Muscle layer of colon (tissue), 2 donors: ENCODE results near the gene HMGXB4.
"Not testable (repeated sequence)": the region's sequence is repeated elsewhere in the genome, so short reads cannot be mapped to it uniquely, and the experiment has no call there.

Source experiments
- H3K27ac ChIP-seq: one replicate; pipeline ENCODE4 v1.7.0; 2013; ENCODE audit warnings: low read depth, mild to moderate bottlenecking, low read length, moderate library complexity
- H3K27me3 ChIP-seq, 2 donors: one replicate each; pipeline ENCODE4 v1.7.0; 2013; ENCODE audit warnings: low read length in 2 of 2, mild to moderate bottlenecking in 2 of 2; ENCODE audit not compliant: insufficient read depth in 2 of 2, control insufficient read depth in 1 of 2
- H3K36me3 ChIP-seq: one replicate; pipeline ENCODE4 v1.7.0; 2013; ENCODE audit warnings: mild to moderate bottlenecking, low read length; ENCODE audit not compliant: insufficient read depth
- H3K4me1 ChIP-seq: one replicate; pipeline ENCODE4 v1.7.0; 2013; ENCODE audit warnings: mild to moderate bottlenecking, low read length; ENCODE audit not compliant: insufficient read depth
- H3K4me3 ChIP-seq, 2 donors: one replicate each; pipeline ENCODE4 v1.7.0; 2013; ENCODE audit warnings: low read length in 2 of 2, low read depth in 1 of 2, mild to moderate bottlenecking in 1 of 2, moderate library complexity in 1 of 2
- H3K9ac ChIP-seq: one replicate; pipeline ENCODE4 v1.7.0; 2013; ENCODE audit warnings: low read length
- H3K9me3 ChIP-seq: one replicate; pipeline ENCODE4 v1.7.0; 2013; ENCODE audit warnings: mild to moderate bottlenecking, low read length
- donor health status: abdominal sarcoma.
- donor health status: Adenocarcinoma of cecum.

Gene HMGXB4

DNA sequence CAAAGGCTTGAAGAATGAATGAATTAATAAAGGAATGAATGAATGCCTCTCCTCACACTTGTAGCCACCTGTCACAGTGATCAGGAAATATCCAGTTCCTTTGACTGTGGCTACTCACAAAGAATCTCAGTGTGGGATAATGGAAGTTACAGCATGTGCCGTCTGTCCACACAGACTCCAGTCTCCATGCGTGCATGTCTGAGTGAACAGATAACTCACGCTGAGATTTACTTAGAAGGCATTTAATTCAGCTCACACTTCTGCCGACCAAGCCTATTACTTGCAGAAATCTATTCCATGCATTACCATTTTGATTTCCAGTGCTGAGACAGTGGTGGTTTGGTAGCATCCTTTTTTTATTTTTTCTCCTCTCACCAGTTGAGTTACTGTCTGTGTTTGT lies 32.3 kb upstream of the HMGXB4 start:
- Histone ChIP-seq H3K27me3 (no peaks in the 10 kb centered on the region), H3K9ac (no peak overlapping the region), H3K9me3 (no peaks in the 10 kb centered on the region), H3K36me3 (no peaks in the 10 kb centered on the region), H3K4me1 (no peaks in the 10 kb centered on the region), H3K4me3 (no peak overlapping the region), H3K27ac (no peak overlapping the region)

DNA sequence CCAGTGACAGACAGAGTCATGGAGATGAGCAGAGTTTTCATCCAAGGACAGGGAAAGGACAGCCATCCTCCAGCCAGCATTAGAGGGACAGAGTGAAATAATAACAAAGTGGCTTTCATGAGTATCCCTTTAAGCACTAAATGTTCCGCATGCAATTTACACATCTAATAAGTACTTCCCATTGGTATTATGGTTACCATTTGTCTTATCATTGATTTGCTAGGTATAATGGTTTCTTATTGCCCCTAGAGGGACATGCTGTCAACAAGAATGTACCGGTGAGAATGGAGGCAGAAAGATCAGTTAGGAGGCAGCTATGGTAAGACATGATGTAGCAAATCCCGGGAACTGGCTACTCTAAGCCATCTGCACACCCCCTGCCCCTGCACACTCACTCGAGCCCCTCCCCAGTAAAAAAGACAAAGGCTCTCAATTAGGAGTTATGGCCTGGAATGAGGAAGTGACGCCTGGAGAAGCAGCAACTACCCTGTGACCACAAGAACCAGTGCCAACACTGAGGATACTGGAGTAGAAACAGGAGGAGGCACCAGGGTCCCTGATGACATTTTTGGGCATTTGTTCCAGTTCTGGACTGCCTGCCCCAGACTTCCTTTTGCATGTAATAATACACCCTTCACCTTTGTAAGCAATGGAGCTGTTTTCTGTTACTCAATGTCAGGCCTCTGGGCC lies 30.2 kb upstream of the HMGXB4 start:
- no peaks in the 10 kb centered on the region for H3K9me3 ChIP-seq

GRCh38 chr22:35229865-35230264 lies 27.4 kb upstream of the HMGXB4 start:
- H3K9ac ChIP-seq = no peak overlapping the region
- H3K4me1 ChIP-seq = no peaks in the 10 kb centered on the region
- no peaks in the 10 kb centered on the region for H3K9me3 ChIP-seq
- H3K36me3 ChIP-seq = no peaks in the 10 kb centered on the region
- no peak overlapping the region for H3K4me3 ChIP-seq
- no peaks in the 10 kb centered on the region for H3K27me3 ChIP-seq
- H3K27ac ChIP-seq = no peak overlapping the region

More for the DNA sequence above, 30.2 kb upstream of the HMGXB4 start:
- H3K4me1 ChIP-seq = no peaks in the 10 kb centered on the region
- H3K36me3 ChIP-seq = no peaks in the 10 kb centered on the region
- H3K9ac ChIP-seq = no peak overlapping the region
- H3K27ac ChIP-seq = no peak overlapping the region
- H3K4me3 ChIP-seq = no peak overlapping the region
- no peaks in the 10 kb centered on the region for H3K27me3 ChIP-seq

DNA sequence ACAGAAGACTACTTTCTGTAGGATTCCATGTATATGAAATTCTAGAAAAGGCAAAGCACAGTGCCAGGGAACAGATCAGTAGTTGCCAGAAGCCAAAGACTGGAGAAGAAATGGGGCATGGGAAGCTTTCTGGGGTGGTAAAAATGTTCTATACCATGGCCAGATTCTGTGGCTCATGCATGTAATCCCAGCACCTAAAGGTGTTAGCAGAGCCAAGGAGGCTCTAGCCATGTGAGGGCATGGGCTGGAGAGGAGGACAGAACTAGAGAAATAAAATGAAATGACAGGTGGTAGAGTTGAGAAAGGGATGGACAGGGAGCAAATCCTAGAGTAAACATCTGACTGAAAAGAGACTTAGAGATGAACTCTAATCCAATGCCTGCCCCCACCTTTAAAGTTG lies 26.9 kb upstream of the HMGXB4 start:
- Histone ChIP-seq H3K9ac (no peak overlapping the region), H3K9me3 (no peaks in the 10 kb centered on the region), H3K4me1 (no peaks in the 10 kb centered on the region), H3K4me3 (no peak overlapping the region), H3K27me3 (no peaks in the 10 kb centered on the region), H3K36me3 (no peaks in the 10 kb centered on the region), H3K27ac (no peak overlapping the region)

DNA sequence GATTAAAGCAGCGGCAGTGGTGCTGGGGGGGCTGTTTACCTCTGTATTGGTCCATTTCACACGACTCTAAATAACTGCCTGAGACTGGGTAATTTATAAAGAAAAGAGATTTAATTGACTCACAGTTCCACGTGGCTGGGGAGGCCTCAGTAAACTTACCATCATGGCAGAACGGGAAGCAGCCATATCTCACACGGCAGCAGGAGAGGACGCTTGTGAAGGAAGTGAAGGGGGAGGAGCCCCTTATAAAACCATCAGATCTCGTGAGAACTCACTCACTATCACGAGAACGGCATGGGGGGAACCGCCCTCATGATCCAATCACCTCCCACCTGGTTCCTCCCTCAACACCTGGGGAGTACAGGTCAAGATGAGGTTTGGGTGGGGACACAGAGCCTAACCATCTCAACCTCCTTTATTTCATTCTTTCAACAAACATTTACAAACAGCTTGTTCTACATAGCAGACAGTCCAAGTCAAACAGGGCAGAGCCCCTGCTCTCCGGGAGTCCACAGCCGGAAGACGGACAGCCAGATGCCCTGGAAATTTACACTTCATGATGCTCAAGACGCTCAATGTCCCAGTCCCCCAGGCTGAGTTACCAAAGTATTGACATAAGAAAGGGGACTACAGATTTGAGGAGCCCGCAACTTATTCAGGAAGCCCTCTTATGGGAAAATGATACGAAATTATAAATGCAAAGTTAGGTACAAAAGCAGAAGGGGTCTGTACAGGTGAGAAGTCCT lies 26.3 kb upstream of the HMGXB4 start:
- Histone ChIP-seq H3K4me3 (no peak overlapping the region), H3K27ac (no peak overlapping the region), H3K4me1 (no peaks in the 10 kb centered on the region), H3K36me3 (no peaks in the 10 kb centered on the region), H3K27me3 (no peaks in the 10 kb centered on the region), H3K9ac (no peak overlapping the region), H3K9me3 (no peaks in the 10 kb centered on the region)

GRCh38 chr22:35231585-35232084 lies 25.7 kb upstream of the HMGXB4 start:
- H3K4me1 ChIP-seq = no peaks in the 10 kb centered on the region
- H3K27ac ChIP-seq = no peak overlapping the region
- H3K4me3 ChIP-seq = no peak overlapping the region
- no peaks in the 10 kb centered on the region for H3K27me3 ChIP-seq
- no peak overlapping the region for H3K9ac ChIP-seq
- no peaks in the 10 kb centered on the region for H3K9me3 ChIP-seq
- H3K36me3 ChIP-seq = no peaks in the 10 kb centered on the region

- not testable (repeated sequence) for H3K4me3 ChIP-seq, H3K36me3 ChIP-seq, H3K9ac ChIP-seq, H3K27ac ChIP-seq, H3K27me3 ChIP-seq, H3K9me3 ChIP-seq, H3K4me1 ChIP-seq
Observed at GRCh38 chr22:35238749-35239148, 18.5 kb upstream of the HMGXB4 start.

GRCh38 chr22:35244507-35244906 lies 12.8 kb upstream of the HMGXB4 start:
- H3K4me1 ChIP-seq, H3K27me3 ChIP-seq, H3K36me3 ChIP-seq, H3K4me3 ChIP-seq, H3K9me3 ChIP-seq, H3K27ac ChIP-seq, H3K9ac ChIP-seq: not testable (repeated sequence)

DNA sequence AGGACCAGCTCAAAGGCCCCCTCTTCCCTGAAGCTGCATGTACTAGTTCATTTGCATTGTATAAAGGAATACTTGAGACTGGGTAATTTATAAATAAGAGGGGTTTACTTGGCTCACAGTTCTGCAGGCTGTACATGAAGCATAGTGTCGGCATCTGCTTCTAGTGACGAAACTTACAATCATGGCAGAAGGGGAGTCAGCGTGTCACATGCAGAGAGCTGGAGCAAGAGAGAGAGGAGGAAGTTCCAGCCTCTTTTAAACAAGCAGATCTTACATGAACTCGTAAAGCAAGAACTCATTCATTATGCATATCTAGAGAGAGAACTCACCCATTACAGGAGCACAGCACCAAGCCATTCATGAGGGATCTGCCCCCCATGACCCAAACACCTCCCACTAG lies 7.1 kb upstream of the HMGXB4 start:
- Histone ChIP-seq H3K4me3 (no peak overlapping the region), H3K4me1 (no peaks in the 10 kb centered on the region), H3K27ac (no peak overlapping the region), H3K9ac (no peak overlapping the region), H3K27me3 (no peaks in the 10 kb centered on the region), H3K9me3 (no peaks in the 10 kb centered on the region), H3K36me3 (no peaks in the 10 kb centered on the region)

- Histone ChIP-seq H3K4me3 (no peak overlapping the region), H3K9me3 (no peaks in the 10 kb centered on the region), H3K4me1 (peaks cover 14% of the 10 kb centered on the region), H3K27ac (no peak overlapping the region), H3K36me3 (no peaks in the 10 kb centered on the region), H3K27me3 (no peaks in the 10 kb centered on the region), H3K9ac (no peak overlapping the region)
Observed at GRCh38 chr22:35253946-35254345, 3.3 kb upstream of the HMGXB4 start.

DNA sequence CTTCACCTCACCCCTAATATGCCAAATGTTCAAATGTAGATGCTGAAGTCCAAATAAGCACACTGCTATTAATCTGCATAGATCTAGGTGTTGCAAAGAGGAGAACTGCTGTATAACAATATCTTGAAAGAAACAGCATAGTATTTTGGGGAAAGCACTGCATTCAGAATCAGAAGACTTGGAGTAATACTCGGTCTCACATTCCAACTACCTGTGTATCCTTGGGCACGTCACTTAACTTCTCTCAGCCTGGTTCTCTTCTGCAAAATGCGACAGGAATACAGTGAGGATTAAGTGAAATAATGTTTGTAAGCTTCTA lies 332 bp upstream of the HMGXB4 start:
- Histone ChIP-seq H3K4me3 (peak overlapping the region; percentile 67 to 90), H3K27me3 (no peaks in the 10 kb centered on the region), H3K27ac (peak overlapping the region; percentile 89), H3K4me1 (peaks cover 18% of the 10 kb centered on the region), H3K36me3 (peaks cover under 1% of the 10 kb centered on the region), H3K9me3 (no peaks in the 10 kb centered on the region), H3K9ac (peak overlapping the region; percentile 70)
